HG03025 (cell line): ENCODE data around the gene AFG3L2.
A peak's percentile ranks its signal among the peaks of the same experiment; 100 is the strongest.
"Not testable (repeated sequence)": the region's sequence is repeated elsewhere in the genome, so short reads cannot be mapped to it uniquely, and the experiment has no call there.

ENCODE experiments used
- ATAC-seq: cut with Tn5 transposase; IDR thresholded peaks from one replicate; pipeline ENCODE4 v1.9.1; 2021; ENCODE audit warnings: mild to moderate bottlenecking, moderate library complexity; ENCODE audit not compliant: unreplicated experiment, low FRiP score

Gene AFG3L2

GRCh38 chr18:12398625-12399024 is 21.6 kb upstream of the AFG3L2 start:
- no peak for ATAC-seq

GRCh38 chr18:12397793-12398192 is 20.8 kb upstream of the AFG3L2 start:
- ATAC-seq: no peak

- ATAC-seq: no peak
These were observed 20.2 kb upstream of the AFG3L2 start for GRCh38 chr18:12397254-12397653.

- no peak for ATAC-seq
These were observed 17.4 kb upstream of the AFG3L2 start for GRCh38 chr18:12394428-12394827.

GRCh38 chr18:12393998-12394397 is 17.0 kb upstream of the AFG3L2 start:
- ATAC-seq: no peak

- no peak for ATAC-seq
These were observed 16.5 kb upstream of the AFG3L2 start for GRCh38 chr18:12393510-12393909.

- no peak for ATAC-seq
These were observed 14.6 kb upstream of the AFG3L2 start for GRCh38 chr18:12391487-12392165.

GRCh38 chr18:12388442-12388841 is 11.4 kb upstream of the AFG3L2 start:
- ATAC-seq: no peak

GRCh38 chr18:12384261-12384660 is 7.2 kb upstream of the AFG3L2 start:
- no peak for ATAC-seq

GRCh38 chr18:12383759-12384158 is 6.7 kb upstream of the AFG3L2 start:
- ATAC-seq: not testable (repeated sequence)

GRCh38 chr18:12382221-12382814 is 5.3 kb upstream of the AFG3L2 start:
- not testable (repeated sequence) for ATAC-seq

GRCh38 chr18:12378198-12378558 is 1.2 kb upstream of the AFG3L2 start:
- not testable (repeated sequence) for ATAC-seq

GRCh38 chr18:12377556-12378197 is 650 bp upstream of the AFG3L2 start:
- peak; percentile 49 for ATAC-seq

- peak; percentile 1 for ATAC-seq
These were observed 833 bp downstream of the AFG3L2 start for GRCh38 chr18:12376034-12376753.

GRCh38 chr18:12374401-12374800 is 2.6 kb downstream of the AFG3L2 start:
- no peak for ATAC-seq

- ATAC-seq: no peak
These were observed 3.3 kb downstream of the AFG3L2 start for GRCh38 chr18:12373771-12374116.

GRCh38 chr18:12373116-12373770 is 3.8 kb downstream of the AFG3L2 start:
- no peak for ATAC-seq

GRCh38 chr18:12372406-12372805 is 4.6 kb downstream of the AFG3L2 start:
- no peak for ATAC-seq

GRCh38 chr18:12371590-12371989 is 5.4 kb downstream of the AFG3L2 start:
- ATAC-seq: no peak

- no peak for ATAC-seq
These were observed 7.8 kb downstream of the AFG3L2 start for GRCh38 chr18:12369211-12369610.

GRCh38 chr18:12366784-12367183 is 10.2 kb downstream of the AFG3L2 start:
- ATAC-seq: no peak
